Fibroblast of villous mesenchyme (primary cell): ENCODE measurements around the gene ABRACL. TPM values are rescaled to one million over a fixed set of nuclear protein-coding genes. Genes with fewer than 3 reads are reported as not detected.
"Not testable (repeated sequence)": the region's sequence is repeated elsewhere in the genome, so short reads cannot be mapped to it uniquely, and the experiment has no call there.

Experiments used
- DNase-seq: peaks from one replicate; pipeline ENCODE4 v3.0.0-alpha.2; 2010; ENCODE audit warnings: low read depth
- H3K4me3 ChIP-seq: 2 replicates; pipeline ENCODE4 v1.5.1; 2011; ENCODE audit warnings: low read depth, mild to moderate bottlenecking, low read length
- CTCF ChIP-seq: IDR thresholded peaks from 2 replicates; pipeline ENCODE4 v1.5.1; 2012; ENCODE audit warnings: low read depth, mild to moderate bottlenecking, low read length; ENCODE audit not compliant: insufficient read depth
- total RNA-seq: library from RNA; depleted of rRNA; stranded (reverse); fragments of >200 nt; gene quantifications from 2 replicates; pipeline ENCODE4 v1.2.3, GENCODE V29; 2012

The ABRACL gene
- total RNA-seq, 1 donor, result 54.4 TPM

- H3K4me3 ChIP-seq, result peak overlapping the region; percentile 81
- no peak for TF ChIP-seq CTCF
- no peak for DNase-seq
These were observed 41.4 kb upstream of the ABRACL start for GRCh38 chr6:138987080-138987642.

GRCh38 chr6:138987643-138988468 lies 40.7 kb upstream of the ABRACL start, which contains the start of gene REPS1:
Gene REPS1 (minus strand): TSS chr6:138988253. CDS start chr6:138987682, 571 bp downstream.
- H3K4me3 ChIP-seq, result peak within 1 kb of the TSS; percentile 81
- peak; percentile 82 for TF ChIP-seq CTCF
- DNase-seq, result peak; percentile 88

GRCh38 chr6:138988469-138988834 lies 40.1 kb upstream of the ABRACL start:
- H3K4me3 ChIP-seq, result peak overlapping the region; percentile 81
- no peak for DNase-seq
- TF ChIP-seq CTCF, result no peak

- no peak overlapping the region for H3K4me3 ChIP-seq
- DNase-seq, result no peak
- TF ChIP-seq CTCF, result no peak
These were observed 39.2 kb upstream of the ABRACL start for GRCh38 chr6:138989098-138989983.

GRCh38 chr6:138991206-138991605 lies 37.3 kb upstream of the ABRACL start:
- no peak for DNase-seq
- H3K4me3 ChIP-seq, result no peak overlapping the region
- no peak for TF ChIP-seq CTCF

GRCh38 chr6:138992965-138993364 lies 35.6 kb upstream of the ABRACL start:
- not testable (repeated sequence) for H3K4me3 ChIP-seq, DNase-seq

- DNase-seq, H3K4me3 ChIP-seq: not testable (repeated sequence)
These were observed 35.1 kb upstream of the ABRACL start for GRCh38 chr6:138993410-138993809.
